Breast epithelium (tissue), 3 donors: Measurements from ENCODE around the gene IPO13.

ENCODE experiments used
- CTCF ChIP-seq, 3 donors: fragments of 450-650 bp; IDR thresholded peaks; one replicate each; pipeline ENCODE4 v1.5.1; 2016 to 2017; ENCODE audit warnings: antibody characterized with exemption in 3 of 3, mild to moderate bottlenecking in 3 of 3, moderate library complexity in 3 of 3
- POLR2A ChIP-seq: fragments of 450-650 bp; IDR thresholded peaks from one replicate; pipeline ENCODE4 v1.6.1; 2016; ENCODE audit warnings: antibody characterized with exemption, mild to moderate bottlenecking, moderate library complexity

DNA sequence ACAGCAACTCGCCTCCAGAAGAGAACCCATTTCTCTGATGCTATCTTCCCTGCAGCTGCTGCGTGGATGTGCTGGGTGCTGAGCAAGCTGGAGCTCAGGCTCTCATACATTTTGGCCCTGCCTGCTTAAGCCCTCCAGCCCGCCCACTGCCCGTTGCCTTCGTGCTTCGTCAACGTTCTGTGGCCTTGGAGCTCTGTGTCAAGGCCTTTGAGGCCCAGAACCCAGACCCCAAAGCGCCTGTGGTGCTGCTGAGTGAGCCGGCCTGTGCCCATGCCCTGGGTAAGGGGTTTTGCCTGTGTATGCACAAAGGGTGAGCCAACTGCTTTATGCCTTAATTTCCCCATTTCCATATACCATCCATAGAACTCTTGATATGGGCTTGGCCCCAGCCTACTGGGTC, 24.2 kb downstream of the IPO13 start:
- TF ChIP-seq CTCF (IDR thresholded peaks at IDR 0.05): no peak
- no peak for TF ChIP-seq POLR2A
